B cell (primary cell): ENCODE data around the gene ESD. TPM values are rescaled to one million over a fixed set of nuclear protein-coding genes. Genes with fewer than 3 reads are reported as not detected.

Source experiments
- ATAC-seq: fragments of 200-7000 bp; cut with Tn5 transposase; one replicate; pipeline ENCODE4 v1.10.0; 2021; ENCODE audit warnings: low read depth, mild to moderate bottlenecking, moderate number of reproducible peaks, moderate library complexity
- CTCF ChIA-PET: fragments of 350-600 bp; sonication (Branson Sonifier 250); formaldehyde crosslinking; loops from one replicate; lab custom pipeline; 2021; ENCODE audit warnings: antibody characterized with exemption, inconsistent platforms; lab: Charles Lee
- POLR2A ChIA-PET: fragments of 350-600 bp; sonication (Branson Sonifier 250); formaldehyde crosslinking; loops from one replicate; lab custom pipeline; 2021; ENCODE audit warnings: antibody characterized with exemption; lab: Charles Lee
- DNase-seq: peaks from one replicate; pipeline ENCODE4 v3.0.0; 2013
- H2AFZ ChIP-seq: 2 replicates; pipeline ENCODE4 v1.6.1; 2012; ENCODE audit warnings: mild to moderate bottlenecking, low read depth, low read length; ENCODE audit not compliant: insufficient read depth, poor library complexity, severe bottlenecking
- H3K27ac ChIP-seq, 2 donors: 1 replicate in 1 of 2; 2 replicates in 1 of 2; pipeline ENCODE4 v1.5.1; 2012 to 2013; ENCODE audit warnings: low read length in 2 of 2, mild to moderate bottlenecking in 2 of 2, moderate library complexity in 1 of 2
- H3K27me3 ChIP-seq, 4 experiments: fragments of 200-600 bp in 1 of 4; sonication (generic) in 1 of 4; replicated peaks in 1 of 4; 1 replicate in 2 of 4; 2 replicates in 2 of 4; pipeline versions ENCODE4 v1.6.1 to v1.7.0; 2013 to 2016; ENCODE audit warnings: low read length in 3 of 4, mild to moderate bottlenecking in 2 of 4, mixed read lengths in 1 of 4, moderate library complexity in 1 of 4; ENCODE audit not compliant: insufficient read depth in 4 of 4, control insufficient read depth in 3 of 4; ENCODE audit errors: control extremely low read depth in 1 of 4
- H3K36me3 ChIP-seq, 2 experiments: replicated peaks in 1 of 2; 1 replicate in 1 of 2; 2 replicates in 1 of 2; pipeline versions ENCODE4 v1.6.1 to v1.7.1; 2013; ENCODE audit warnings: low read length in 1 of 2; ENCODE audit not compliant: insufficient read depth in 2 of 2, control insufficient read depth in 1 of 2; ENCODE audit errors: control extremely low read depth in 1 of 2, extremely low read depth in 1 of 2
- H3K4me1 ChIP-seq, 2 donors: fragments of 200-600 bp in 1 of 2; sonication (generic) in 1 of 2; 1 replicate in 1 of 2; 2 replicates in 1 of 2; pipeline versions ENCODE4 v1.5.1 to v1.6.1; 2013 to 2017; ENCODE audit warnings: low read length in 2 of 2; ENCODE audit not compliant: control insufficient read depth in 2 of 2, insufficient read depth in 2 of 2
- H3K4me2 ChIP-seq: replicated peaks from 2 replicates; pipeline ENCODE3; 2012; ENCODE audit warnings: mild to moderate bottlenecking, low read depth, low read length; ENCODE audit not compliant: poor library complexity, severe bottlenecking
- H3K4me3 ChIP-seq, 5 experiments: fragments of 200-600 bp in 1 of 5; sonication (generic) in 1 of 5; 1 replicate in 3 of 5; 2 replicates in 2 of 5; pipeline versions ENCODE4 v1.5.1 to v1.7.0; 2011 to 2016; ENCODE audit warnings: low read length in 4 of 5, mild to moderate bottlenecking in 4 of 5, low read depth in 2 of 5, control low read depth in 1 of 5, moderate library complexity in 1 of 5; ENCODE audit not compliant: insufficient read depth in 1 of 5; ENCODE audit errors: control extremely low read depth in 1 of 5, extremely low read depth in 1 of 5
- H3K79me2 ChIP-seq: fragments of 200-600 bp; sonication (generic); one replicate; pipeline ENCODE4 v1.6.0; 2016; ENCODE audit warnings: low read length; ENCODE audit not compliant: control insufficient read depth, insufficient read depth
- H3K9ac ChIP-seq: fragments of 200-600 bp; sonication (generic); 2 replicates; pipeline ENCODE4 v1.6.1; 2017; ENCODE audit warnings: mild to moderate bottlenecking, low read length, moderate library complexity
- H3K9me3 ChIP-seq, 3 donors: one replicate each; pipeline versions ENCODE4 v1.6.1 to v1.7.1; 2013; ENCODE audit warnings: low read length in 2 of 3; ENCODE audit not compliant: control insufficient read depth in 2 of 3, insufficient read depth in 1 of 3; ENCODE audit errors: control extremely low read depth in 1 of 3
- H4K20me1 ChIP-seq: 2 replicates; pipeline ENCODE4 v1.6.0; 2012; ENCODE audit warnings: mild to moderate bottlenecking, low read length; ENCODE audit not compliant: insufficient read depth, control insufficient read depth, poor library complexity, severe bottlenecking
- H3K27ac Mint-ChIP-seq: one replicate; pipeline ENCODE4 v1.8.0; 2021; ENCODE audit warnings: mixed read lengths
- H3K27me3 Mint-ChIP-seq: one replicate; pipeline ENCODE4 v1.8.0; 2021; ENCODE audit warnings: mixed read lengths
- H3K4me1 Mint-ChIP-seq: one replicate; pipeline ENCODE4 v1.8.0; 2021; ENCODE audit warnings: mixed read lengths
- H3K4me3 Mint-ChIP-seq: one replicate; pipeline ENCODE4 v1.8.0; 2021; ENCODE audit warnings: mixed read lengths
- H3K9me3 Mint-ChIP-seq: one replicate; pipeline ENCODE4 v1.8.0; 2022; ENCODE audit warnings: mixed read lengths; ENCODE audit not compliant: insufficient read depth
- CTCF ChIP-seq: fragments of 200-600 bp; IDR thresholded peaks from one replicate; pipeline ENCODE4 v1.8.0; 2022; ENCODE audit warnings: antibody characterized with exemption, mild to moderate bottlenecking
- EZH2 ChIP-seq: IDR thresholded peaks from 2 replicates; pipeline ENCODE4 v1.6.1; 2012; ENCODE audit warnings: borderline replicate concordance, low read depth, mild to moderate bottlenecking, moderate library complexity, low read length; ENCODE audit not compliant: insufficient read depth, poor library complexity, severe bottlenecking
- WGBS: methylation state at CpG from one replicate; pipeline ENCODE4 v1.1.5; 2013; ENCODE audit warnings: missing lambda C conversion rate; ENCODE audit not compliant: insufficient coverage; 5-methylcytosine and 5-hydroxymethylcytosine counted together
- intact Hi-C: fragments of 100-400 bp; cut with micrococcal nuclease; formaldehyde crosslinking; loops from one replicate; pipeline ENCODE4 v1.10.0; 2022
- polyA plus RNA-seq: library from polyadenylated mRNA; depleted of rRNA; stranded (reverse); fragments of >200 nt; gene quantifications from 2 replicates; pipeline ENCODE4 v1.2.3, GENCODE V29; 2012
- total RNA-seq, 2 donors: library from RNA; stranded (reverse); fragments of 120-200 nt in 1 of 2; gene quantifications; 1 replicate in 1 of 2; 2 replicates in 1 of 2; pipeline versions ENCODE4 v1.2.3 to v1.2.4, GENCODE V29; 2013 to 2022

Gene ESD
- total and polyA plus RNA-seq, 2 donors (not counting 1 experiment from before 2014, with no cell fraction given) = 29.9 to 52.9 TPM

GRCh38 chr13:46844431-46844830 is 47.5 kb upstream of the ESD start:
- ATAC-seq (no peak), DNase-seq (no peak)
- H2AFZ ChIP-seq = no peak overlapping the region
- WGBS = no CpG with 5 or more reads among the region's 4 CpGs
- H3K27ac Mint-ChIP-seq = no peak overlapping the region
- H3K79me2 ChIP-seq = no peaks in the 10 kb centered on the region
- H3K27me3 ChIP-seq = no peaks in the 10 kb centered on the region
- peaks cover 10% of the 10 kb centered on the region for H3K27me3 Mint-ChIP-seq
- H3K4me1 ChIP-seq = no peaks in the 10 kb centered on the region
- no peak overlapping the region for H3K27ac ChIP-seq
- no peak overlapping the region for H3K4me3 Mint-ChIP-seq
- H3K9ac ChIP-seq = no peak overlapping the region
- no peaks in the 10 kb centered on the region for H3K36me3 ChIP-seq
- intact Hi-C loops = no loop called here
- no peaks in the 10 kb centered on the region for H3K9me3 Mint-ChIP-seq
- TF ChIP-seq CTCF (no peak), EZH2 (no peak)
- H3K4me2 ChIP-seq = no peak overlapping the region
- no peak overlapping the region for H3K4me3 ChIP-seq
- H4K20me1 ChIP-seq = no peaks in the 10 kb centered on the region
- no peaks in the 10 kb centered on the region for H3K9me3 ChIP-seq
- H3K4me1 Mint-ChIP-seq = no peaks in the 10 kb centered on the region
- POLR2A ChIA-PET = no interaction called here
- CTCF ChIA-PET = interaction anchor here (1.3 kb wide), 1 partner anchor 12 kb away, joined by 3 read pairs; no protein-coding TSS in a partner anchor

- H3K9me3 ChIP-seq = no peaks in the 10 kb centered on the region
- TF ChIP-seq CTCF (no peak), EZH2 (no peak)
- WGBS = no CpG with 5 or more reads among the region's 1 CpG
- intact Hi-C loops = no loop called here
- H3K27me3 ChIP-seq = no peaks in the 10 kb centered on the region
- H2AFZ ChIP-seq = no peak overlapping the region
- H3K36me3 ChIP-seq = no peaks in the 10 kb centered on the region
- H3K9me3 Mint-ChIP-seq = no peaks in the 10 kb centered on the region
- H3K27me3 Mint-ChIP-seq = peaks cover 9% of the 10 kb centered on the region
- DNase-seq (no peak), ATAC-seq (no peak)
- no peak overlapping the region for H3K4me2 ChIP-seq
- H3K27ac Mint-ChIP-seq = no peak overlapping the region
- H3K27ac ChIP-seq = no peak overlapping the region
- H3K4me1 Mint-ChIP-seq = no peaks in the 10 kb centered on the region
- H3K9ac ChIP-seq = no peak overlapping the region
- H3K4me3 ChIP-seq = no peak overlapping the region
- CTCF ChIA-PET = interaction anchor here (1.5 kb wide), 1 partner anchor 13 kb away, joined by 3 read pairs; no protein-coding TSS in a partner anchor
- H3K79me2 ChIP-seq = no peaks in the 10 kb centered on the region
- no peaks in the 10 kb centered on the region for H4K20me1 ChIP-seq
- H3K4me3 Mint-ChIP-seq = no peak overlapping the region
- POLR2A ChIA-PET = no interaction called here
- H3K4me1 ChIP-seq = no peaks in the 10 kb centered on the region
Measured at GRCh38 chr13:46839399-46839798, 42.4 kb upstream of the ESD start.
